Measurements from ENCODE around the gene RTF1. TPM values are rescaled to one million over a fixed set of nuclear protein-coding genes. Genes with fewer than 3 reads are reported as not detected.

The RTF1 gene
- total RNA-seq, 1 donor from 2014 or later: 23.5 TPM

- H3K4me3 ChIP-seq (ENCODE audit: low read depth, low read length): no peak overlapping the region
- TF ChIP-seq CTCF (conservative IDR thresholded peaks at IDR 0.05; ENCODE audit: low read depth, low read length): no peak
- DNase-seq (ENCODE audit: low read depth): no peak
Measured at GRCh38 chr15:41530363-41530956, 113.6 kb downstream of the RTF1 start.

Other genes with a start within 250 kb of the RTF1 start
- not detected in 2 replicates for gene EXD1, start 186.3 kb upstream of the RTF1 start, total RNA-seq
- 75.2 and 97.4 TPM in 2 replicates for gene CHP1, start 185.8 kb upstream of the RTF1 start, total RNA-seq
- 21.8 and 35.4 TPM in 2 replicates for gene OIP5, start 84.5 kb upstream of the RTF1 start, total RNA-seq
- 113 and 124 TPM in 2 replicates for gene NUSAP1, start 84.2 kb upstream of the RTF1 start, total RNA-seq
- gene NDUFAF1, start 14.6 kb upstream of the RTF1 start, total RNA-seq: 17.6 and 21.0 TPM in 2 replicates
- 6.7 and 9.8 TPM in 2 replicates for gene ITPKA, start 76.8 kb downstream of the RTF1 start, total RNA-seq
- gene LTK, start 96.7 kb downstream of the RTF1 start, total RNA-seq: 0.07 and 0.69 TPM in 2 replicates
- 46.4 and 70.8 TPM in 2 replicates for gene RPAP1, start 127.2 kb downstream of the RTF1 start, total RNA-seq
- gene TYRO3, start 142.1 kb downstream of the RTF1 start, total RNA-seq: 2.8 and 6.4 TPM in 2 replicates
- 14.8 and 20.8 TPM in 2 replicates for gene MGA, start 243.3 kb downstream of the RTF1 start, total RNA-seq

All from epithelial cell of proximal tubule (primary cell).